WERI-Rb-1 (cell line): ENCODE measurements around the gene CSRP2.

ENCODE experiments used
- DNase-seq: peaks from one replicate; pipeline ENCODE4 v3.0.0-alpha.2; 2020
- H3K27ac ChIP-seq: fragments of 250-450 bp; sonication (Bioruptor Pico); 2 replicates; pipeline ENCODE4 v1.5.1; 2020; ENCODE audit warnings: mild to moderate bottlenecking, moderate library complexity
- H3K27me3 ChIP-seq: fragments of 250-450 bp; sonication (Bioruptor Pico); 2 replicates; pipeline ENCODE4 v1.5.1; 2021; ENCODE audit warnings: mild to moderate bottlenecking, low read depth, moderate library complexity; ENCODE audit not compliant: insufficient read depth, severe bottlenecking
- H3K36me3 ChIP-seq: fragments of 250-450 bp; sonication (Bioruptor Pico); 2 replicates; pipeline ENCODE4 v1.5.1; 2020; ENCODE audit warnings: mild to moderate bottlenecking, moderate library complexity
- H3K4me3 ChIP-seq: 2 replicates; pipeline ENCODE4 v1.5.1; 2011; ENCODE audit warnings: low read depth, mild to moderate bottlenecking, control low read depth, low read length
- H3K9me3 ChIP-seq: fragments of 250-450 bp; sonication (Bioruptor Pico); 2 replicates; pipeline ENCODE4 v1.5.1; 2021; ENCODE audit warnings: mild to moderate bottlenecking, moderate library complexity; ENCODE audit not compliant: severe bottlenecking
- TF ChIP-seq, protein P1 (sequence below): IDR thresholded peaks from 2 replicates; pipeline ENCODE4 v1.5.1; 2011; ENCODE audit warnings: low read depth, mild to moderate bottlenecking, control low read depth, inconsistent platforms, low read length

Gene CSRP2

DNA sequence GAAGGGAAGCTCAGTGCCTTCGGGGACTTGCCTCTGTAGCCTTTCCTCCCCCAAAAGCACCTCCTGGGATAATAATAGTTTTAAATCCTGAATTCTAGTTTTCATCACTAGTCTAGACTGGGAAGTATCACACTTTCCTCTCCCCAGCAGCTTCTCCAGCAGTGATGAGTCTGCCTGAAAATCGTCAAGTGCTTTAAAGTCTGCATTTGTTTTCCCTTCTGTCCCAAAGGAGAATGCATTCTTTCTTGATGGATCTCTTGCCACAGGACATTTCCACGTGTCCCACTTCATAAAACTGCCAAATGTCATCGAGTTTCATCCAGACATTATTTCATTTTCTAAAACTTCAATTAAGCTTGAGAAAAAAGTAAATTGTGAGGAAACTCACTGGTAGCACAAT is 15.0 kb downstream of the CSRP2 start:
- Histone ChIP-seq H3K4me3 (no peak overlapping the region), H3K9me3 (no peaks in the 10 kb centered on the region), H3K27me3 (no peaks in the 10 kb centered on the region), H3K36me3 (peaks cover 26% of the 10 kb centered on the region), H3K27ac (no peak overlapping the region)
- TF ChIP-seq, protein P1, sequence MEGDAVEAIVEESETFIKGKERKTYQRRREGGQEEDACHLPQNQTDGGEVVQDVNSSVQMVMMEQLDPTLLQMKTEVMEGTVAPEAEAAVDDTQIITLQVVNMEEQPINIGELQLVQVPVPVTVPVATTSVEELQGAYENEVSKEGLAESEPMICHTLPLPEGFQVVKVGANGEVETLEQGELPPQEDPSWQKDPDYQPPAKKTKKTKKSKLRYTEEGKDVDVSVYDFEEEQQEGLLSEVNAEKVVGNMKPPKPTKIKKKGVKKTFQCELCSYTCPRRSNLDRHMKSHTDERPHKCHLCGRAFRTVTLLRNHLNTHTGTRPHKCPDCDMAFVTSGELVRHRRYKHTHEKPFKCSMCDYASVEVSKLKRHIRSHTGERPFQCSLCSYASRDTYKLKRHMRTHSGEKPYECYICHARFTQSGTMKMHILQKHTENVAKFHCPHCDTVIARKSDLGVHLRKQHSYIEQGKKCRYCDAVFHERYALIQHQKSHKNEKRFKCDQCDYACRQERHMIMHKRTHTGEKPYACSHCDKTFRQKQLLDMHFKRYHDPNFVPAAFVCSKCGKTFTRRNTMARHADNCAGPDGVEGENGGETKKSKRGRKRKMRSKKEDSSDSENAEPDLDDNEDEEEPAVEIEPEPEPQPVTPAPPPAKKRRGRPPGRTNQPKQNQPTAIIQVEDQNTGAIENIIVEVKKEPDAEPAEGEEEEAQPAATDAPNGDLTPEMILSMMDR: no peak
- DNase-seq: no peak

GRCh38 chr12:76863005-76863670 is 15.7 kb downstream of the CSRP2 start:
- TF ChIP-seq, protein P1: no peak

GRCh38 chr12:76860256-76860655 is 18.6 kb downstream of the CSRP2 start:
- Histone ChIP-seq H3K27ac (no peak overlapping the region), H3K27me3 (no peaks in the 10 kb centered on the region), H3K9me3 (no peaks in the 10 kb centered on the region), H3K4me3 (no peak overlapping the region), H3K36me3 (peaks cover 43% of the 10 kb centered on the region)
- no peak for DNase-seq
- TF ChIP-seq, protein P1: no peak

More at GRCh38 chr12:76863005-76863670, 15.7 kb downstream of the CSRP2 start:
- Histone ChIP-seq H3K4me3 (no peak overlapping the region), H3K36me3 (peaks cover 32% of the 10 kb centered on the region), H3K27ac (no peak overlapping the region), H3K9me3 (no peaks in the 10 kb centered on the region), H3K27me3 (no peaks in the 10 kb centered on the region)
- no peak for DNase-seq

GRCh38 chr12:76859611-76860010 is 19.2 kb downstream of the CSRP2 start:
- TF ChIP-seq, protein P1: no peak
- DNase-seq: no peak
- H3K9me3 ChIP-seq: no peaks in the 10 kb centered on the region
- peaks cover 43% of the 10 kb centered on the region for H3K36me3 ChIP-seq
- no peaks in the 10 kb centered on the region for H3K27me3 ChIP-seq
- H3K4me3 ChIP-seq: no peak overlapping the region
- H3K27ac ChIP-seq: no peak overlapping the region

GRCh38 chr12:76856018-76856644 is 22.7 kb downstream of the CSRP2 start:
- H3K4me3 ChIP-seq: no peak overlapping the region
- TF ChIP-seq, protein P1: no peak
- DNase-seq: no peak
- no peak overlapping the region for H3K27ac ChIP-seq
- H3K27me3 ChIP-seq: no peaks in the 10 kb centered on the region
- H3K36me3 ChIP-seq: peaks cover 27% of the 10 kb centered on the region
- no peaks in the 10 kb centered on the region for H3K9me3 ChIP-seq
